GM10248 (cell line): ENCODE data around the gene NAPA.

ENCODE experiments used
- CTCF ChIA-PET: fragments of 300-600 bp; sonication (Branson Sonifier 250); formaldehyde crosslinking; extraction: SDS; loops from one replicate; lab custom pipeline; 2021; ENCODE audit warnings: antibody characterized with exemption; lab: Yijun Ruan, JAX
- POLR2A ChIA-PET: fragments of 350-650 bp; sonication (Branson Sonifier 250); formaldehyde crosslinking; extraction: SDS; loops from one replicate; lab custom pipeline; 2020; ENCODE audit warnings: antibody characterized with exemption; lab: Yijun Ruan, JAX
- DNase-seq: peaks from one replicate; pipeline ENCODE4 v3.0.0; 2012; ENCODE audit errors: extremely low spot score
- TF ChIP-seq, protein P1 (sequence below): IDR thresholded peaks from 2 replicates; pipeline ENCODE4 v1.5.1; 2012; ENCODE audit warnings: mild to moderate bottlenecking, low read depth; ENCODE audit errors: extremely low read depth, missing control alignments, control extremely low read depth

The NAPA gene

DNA sequence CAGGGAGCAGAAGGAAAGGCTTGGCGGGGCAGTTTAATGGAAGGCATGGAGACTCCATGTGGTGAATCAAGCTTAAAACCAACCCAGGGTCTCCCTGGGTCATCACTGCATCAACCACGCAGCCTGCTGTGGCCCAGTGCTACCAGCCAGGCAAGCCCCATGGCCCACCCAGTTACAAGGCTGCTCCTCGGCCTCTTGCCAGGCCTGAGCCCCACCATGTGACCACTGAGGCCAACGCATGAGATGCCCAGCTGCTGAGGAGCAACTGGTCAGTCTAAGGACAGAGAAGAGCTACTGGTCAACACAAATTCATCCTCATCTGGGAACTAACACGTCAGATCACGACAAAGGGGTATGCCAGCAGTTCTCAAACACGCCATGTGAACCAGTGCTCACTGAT, 15.5 kb downstream of the NAPA start:
- TF ChIP-seq, protein P1, sequence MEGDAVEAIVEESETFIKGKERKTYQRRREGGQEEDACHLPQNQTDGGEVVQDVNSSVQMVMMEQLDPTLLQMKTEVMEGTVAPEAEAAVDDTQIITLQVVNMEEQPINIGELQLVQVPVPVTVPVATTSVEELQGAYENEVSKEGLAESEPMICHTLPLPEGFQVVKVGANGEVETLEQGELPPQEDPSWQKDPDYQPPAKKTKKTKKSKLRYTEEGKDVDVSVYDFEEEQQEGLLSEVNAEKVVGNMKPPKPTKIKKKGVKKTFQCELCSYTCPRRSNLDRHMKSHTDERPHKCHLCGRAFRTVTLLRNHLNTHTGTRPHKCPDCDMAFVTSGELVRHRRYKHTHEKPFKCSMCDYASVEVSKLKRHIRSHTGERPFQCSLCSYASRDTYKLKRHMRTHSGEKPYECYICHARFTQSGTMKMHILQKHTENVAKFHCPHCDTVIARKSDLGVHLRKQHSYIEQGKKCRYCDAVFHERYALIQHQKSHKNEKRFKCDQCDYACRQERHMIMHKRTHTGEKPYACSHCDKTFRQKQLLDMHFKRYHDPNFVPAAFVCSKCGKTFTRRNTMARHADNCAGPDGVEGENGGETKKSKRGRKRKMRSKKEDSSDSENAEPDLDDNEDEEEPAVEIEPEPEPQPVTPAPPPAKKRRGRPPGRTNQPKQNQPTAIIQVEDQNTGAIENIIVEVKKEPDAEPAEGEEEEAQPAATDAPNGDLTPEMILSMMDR: no peak
- ChIA-PET CTCF (interaction anchor here (0.7 to 1.4 kb wide), 7 partner anchors 11 to 195 kb away, joined by 3 to 5 read pairs (median 3); partner anchors contain the start of genes KPTN and NAPA), POLR2A (interaction anchor here (1.3 kb wide), 1 partner anchor 13 kb away, joined by 3 read pairs; no protein-coding TSS in a partner anchor)
- DNase-seq: no peak

- no peak for DNase-seq
- TF ChIP-seq, protein P1: no peak
- CTCF ChIA-PET: interaction anchor here (1.1 to 1.4 kb wide), 3 partner anchors 17 to 90 kb away, joined by 3 to 5 read pairs (median 3); partner anchors contain the start of gene NAPA
- POLR2A ChIA-PET: interaction anchor here (1.3 kb wide), 1 partner anchor 14 kb away, joined by 3 read pairs; no protein-coding TSS in a partner anchor
Measured at GRCh38 chr19:47498561-47498960, 16.3 kb downstream of the NAPA start.

GRCh38 chr19:47497821-47498520, 16.9 kb downstream of the NAPA start:
- ChIA-PET CTCF (interaction anchor here (1.1 to 2.2 kb wide), 2 partner anchors 13 to 17 kb away, joined by 5 to 6 read pairs; partner anchors contain the start of gene NAPA), POLR2A (no interaction called here)
- no peak for DNase-seq
- TF ChIP-seq, protein P1: no peak

GRCh38 chr19:47497050-47497766, 17.7 kb downstream of the NAPA start:
- CTCF ChIA-PET: interaction anchor here (2.2 to 3.2 kb wide), 2 partner anchors 14 kb away, joined by 6 to 20 read pairs; partner anchors contain the start of gene KPTN
- DNase-seq: no peak
- POLR2A ChIA-PET: no interaction called here
- TF ChIP-seq, protein P1: no peak

DNA sequence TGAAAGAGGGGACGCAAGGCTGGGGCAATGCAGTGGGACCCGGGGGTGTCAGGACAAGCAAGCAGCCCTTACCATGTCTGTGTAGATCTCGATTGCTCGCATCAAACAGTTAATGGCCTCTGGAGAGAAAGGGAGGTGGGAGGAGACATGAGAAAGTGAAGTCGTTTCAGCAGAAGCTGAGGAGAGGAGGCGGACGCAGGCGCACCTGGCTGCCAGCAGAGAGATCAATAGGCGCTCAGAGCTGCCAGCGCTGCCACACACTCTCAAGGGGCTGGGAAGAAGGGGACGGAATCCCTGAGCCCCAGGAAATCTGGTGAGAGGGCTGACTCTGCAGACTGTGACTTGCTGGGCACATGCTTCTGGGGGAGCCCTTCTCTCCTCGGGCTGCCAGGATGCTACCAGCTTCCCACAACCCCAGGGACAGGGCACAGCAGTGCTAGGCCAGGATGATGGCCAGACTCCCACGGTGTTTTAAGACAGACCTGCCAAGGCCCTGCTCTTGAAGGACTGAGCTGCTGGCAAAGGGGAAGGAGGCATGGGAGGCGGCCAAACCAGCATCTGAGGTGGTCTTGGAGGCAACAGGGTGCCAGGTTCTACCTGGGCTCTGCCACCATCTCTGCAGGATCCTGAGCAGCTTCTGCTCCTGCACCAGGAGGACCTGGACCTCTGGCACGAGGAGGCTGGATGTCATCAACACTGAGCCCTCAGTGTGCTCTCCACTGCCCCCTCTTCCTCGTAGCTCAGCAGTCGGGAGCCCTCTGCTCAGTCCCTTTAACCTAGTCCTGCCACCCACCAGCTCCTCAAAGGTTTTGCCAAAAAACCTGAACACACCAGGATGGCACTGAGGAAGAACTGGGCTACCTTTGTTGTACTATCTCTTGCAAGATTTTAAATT, 19.1 kb downstream of the NAPA start:
- TF ChIP-seq, protein P1: no peak
- ChIA-PET POLR2A (interaction anchor here (0.5 to 0.6 kb wide), 2 partner anchors 12 to 103 kb away, joined by 3 to 6 read pairs; no protein-coding TSS in a partner anchor), CTCF (interaction anchor here (1.4 to 3.2 kb wide), 4 partner anchors 13 to 67 kb away, joined by 3 to 20 read pairs (median 6); partner anchors contain the start of genes KPTN and NAPA)
- no peak for DNase-seq
